NCI-H1105 treated with DMSO at 0.1 percent for 48 hours (cell line): ENCODE results near the gene PXDC1.
A peak's percentile ranks its signal among the peaks of the same experiment; 100 is the strongest.
"Not testable (repeated sequence)": the region's sequence is repeated elsewhere in the genome, so short reads cannot be mapped to it uniquely, and the experiment has no call there.

Source experiments
- DNase-seq: peaks from one replicate; lab custom pipeline; 2025; lab: John Stamatoyannopoulos, UW

Gene PXDC1

DNA sequence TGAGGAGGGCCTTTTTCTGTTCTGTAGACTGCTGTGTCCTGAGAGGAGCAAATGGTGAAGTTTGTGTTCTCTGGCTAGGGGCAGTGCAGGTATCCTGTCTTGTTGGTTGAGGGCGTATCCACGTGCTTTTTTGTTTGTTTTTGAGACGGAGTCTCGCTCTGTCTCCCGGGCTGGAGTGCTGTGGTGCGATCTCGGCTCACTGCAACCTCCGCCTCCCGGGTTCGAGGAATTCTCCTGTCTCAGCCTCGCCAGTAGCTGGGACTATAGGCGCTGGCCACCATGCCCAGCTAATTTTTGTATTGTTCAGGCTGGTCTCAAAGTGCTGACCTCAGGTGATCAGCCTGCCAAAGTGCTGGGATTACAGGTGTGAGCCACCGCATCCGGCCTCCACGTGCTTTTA, 10.8 kb upstream of the PXDC1 start:
- DNase-seq, result no peak

DNA sequence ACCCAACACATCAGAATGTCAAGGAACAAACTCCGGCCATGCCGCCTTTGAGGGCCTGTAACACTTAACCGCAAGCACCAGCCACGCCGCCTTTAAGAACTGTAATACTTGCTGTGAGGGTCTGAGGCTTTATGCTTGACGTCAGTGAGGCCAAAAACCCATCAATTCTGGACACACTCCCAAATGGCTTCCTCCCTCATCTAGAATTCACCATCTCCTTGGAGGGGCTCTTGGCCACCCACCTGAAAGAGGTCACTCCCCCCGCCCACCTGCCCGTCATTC, 10.4 kb upstream of the PXDC1 start:
- DNase-seq, result no peak

DNA sequence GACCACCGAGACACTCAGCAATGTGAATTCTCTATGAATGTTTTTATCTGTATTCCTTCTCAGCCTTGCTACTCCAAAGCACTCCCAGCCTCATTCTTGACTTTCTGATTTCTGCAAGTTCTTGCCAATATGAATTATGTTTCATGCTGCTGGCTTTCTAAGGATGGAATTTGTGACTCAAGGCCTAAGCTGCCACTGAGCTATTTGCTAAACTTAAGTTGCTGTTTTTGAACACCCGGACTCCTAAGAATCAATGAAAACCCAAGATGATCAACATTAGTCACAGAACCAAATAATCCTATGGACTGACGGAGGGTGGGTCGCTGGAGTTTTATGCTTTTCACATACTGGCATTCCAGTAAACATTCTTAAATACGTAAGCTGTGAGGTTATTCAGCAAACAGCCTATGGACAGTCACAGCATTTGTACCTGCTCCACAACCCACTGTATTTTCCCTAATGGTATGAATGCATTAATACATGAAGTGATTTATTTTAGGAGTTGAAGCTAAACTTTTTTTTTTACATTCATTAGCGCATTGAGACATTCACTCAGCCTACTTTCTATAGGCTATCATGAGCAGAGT, 8.2 kb upstream of the PXDC1 start:
- no peak for DNase-seq

DNA sequence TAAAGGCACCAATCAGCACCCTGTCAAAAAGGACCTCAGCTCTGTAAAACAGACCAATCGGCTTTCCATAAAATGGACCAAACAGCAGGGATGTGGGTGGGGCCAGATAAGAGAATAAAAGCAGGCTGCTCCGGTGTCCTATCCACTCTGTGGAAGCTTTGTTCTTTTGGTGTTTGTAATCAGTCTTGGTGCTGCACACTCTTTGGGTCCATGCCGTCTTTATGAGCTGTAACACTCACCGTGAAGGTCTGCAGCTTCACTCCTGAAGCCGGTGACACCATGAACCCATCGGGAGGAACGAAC, 7.3 kb upstream of the PXDC1 start:
- no peak for DNase-seq

DNA sequence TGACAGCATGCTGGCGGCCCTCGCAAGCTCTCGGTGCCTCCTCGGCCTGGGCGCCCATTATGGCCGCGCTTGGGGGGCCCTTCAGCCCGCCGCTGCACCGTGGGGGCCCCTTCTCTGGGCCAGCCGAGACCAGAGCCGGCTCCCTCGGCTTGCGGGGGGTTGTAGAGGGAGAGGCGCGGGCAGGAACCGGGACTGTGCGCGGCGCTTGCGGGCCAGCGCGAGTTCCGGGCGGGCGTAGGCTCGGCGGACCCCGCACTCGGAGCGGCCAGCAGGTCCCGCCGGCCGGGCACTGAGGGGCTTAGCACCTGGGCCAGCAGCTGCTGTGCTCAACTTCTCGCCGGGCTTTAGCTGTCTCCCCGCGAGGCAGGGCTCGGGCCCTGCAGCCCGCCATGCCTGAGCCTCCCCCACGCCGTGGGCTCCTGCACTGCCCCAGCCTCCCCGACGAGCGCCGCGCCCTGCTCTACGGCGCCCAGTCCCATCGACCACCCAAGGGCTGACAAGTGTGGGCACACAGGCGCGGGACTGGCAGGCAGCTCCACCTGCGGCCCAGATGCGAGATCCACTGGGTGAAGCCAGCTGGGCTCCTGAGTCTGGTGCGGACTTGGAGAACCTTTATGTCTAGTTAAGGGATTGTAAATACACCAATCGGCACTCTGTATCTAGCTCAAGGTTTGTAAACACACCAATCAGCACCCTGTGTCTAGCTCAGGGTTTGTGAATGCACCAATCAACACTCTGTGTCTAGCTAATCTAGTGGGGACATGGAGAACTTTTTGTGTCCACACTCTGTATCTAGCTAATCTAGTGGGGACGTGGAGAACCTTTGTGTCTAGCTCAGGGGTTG, 6.7 kb upstream of the PXDC1 start:
- DNase-seq, result not testable (repeated sequence)

GRCh38 chr6:3757241-3757641, 5.7 kb upstream of the PXDC1 start:
- DNase-seq, result no peak

DNA sequence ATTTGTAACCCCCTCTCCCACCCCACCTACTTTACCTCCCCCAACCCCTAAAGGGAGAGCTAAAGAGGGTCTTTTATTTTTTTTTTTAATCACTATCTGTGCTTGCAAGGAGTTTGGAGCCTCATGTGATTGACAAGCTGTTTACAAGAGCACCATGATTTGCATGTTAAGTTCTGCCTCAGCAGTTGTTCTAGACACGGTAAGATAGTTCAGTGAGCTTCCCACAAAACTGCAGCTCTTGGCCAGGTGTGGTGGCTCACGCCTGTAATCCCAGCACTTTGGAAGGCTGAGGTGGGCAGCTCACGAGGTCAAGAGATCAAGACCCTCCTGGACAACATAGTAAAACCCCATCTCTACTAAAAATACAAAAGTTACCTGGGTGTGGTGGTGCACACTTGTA, 5.0 kb upstream of the PXDC1 start:
- no peak for DNase-seq

- DNase-seq, result peak; percentile 86
These were observed 4.4 kb upstream of the PXDC1 start for GRCh38 chr6:3755637-3756545.

DNA sequence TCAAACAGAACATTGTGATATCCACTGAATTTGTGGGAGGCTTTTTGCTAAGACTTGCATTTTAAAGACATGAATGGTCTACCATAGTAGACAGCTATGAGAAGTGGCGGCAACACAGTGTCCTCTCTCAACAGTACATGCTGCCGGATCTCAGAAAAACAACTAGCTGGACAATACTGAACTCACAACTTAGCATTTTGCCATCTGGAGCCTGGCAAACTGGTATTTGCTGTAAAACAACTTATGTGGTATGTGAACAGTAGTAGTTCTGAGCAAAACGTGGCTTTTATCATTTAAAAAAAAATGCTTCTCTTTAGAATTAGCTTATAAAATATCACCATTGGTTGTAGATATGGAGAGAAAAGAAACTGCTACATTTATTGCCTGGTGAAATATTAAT, 3.3 kb upstream of the PXDC1 start:
- DNase-seq, result no peak

DNA sequence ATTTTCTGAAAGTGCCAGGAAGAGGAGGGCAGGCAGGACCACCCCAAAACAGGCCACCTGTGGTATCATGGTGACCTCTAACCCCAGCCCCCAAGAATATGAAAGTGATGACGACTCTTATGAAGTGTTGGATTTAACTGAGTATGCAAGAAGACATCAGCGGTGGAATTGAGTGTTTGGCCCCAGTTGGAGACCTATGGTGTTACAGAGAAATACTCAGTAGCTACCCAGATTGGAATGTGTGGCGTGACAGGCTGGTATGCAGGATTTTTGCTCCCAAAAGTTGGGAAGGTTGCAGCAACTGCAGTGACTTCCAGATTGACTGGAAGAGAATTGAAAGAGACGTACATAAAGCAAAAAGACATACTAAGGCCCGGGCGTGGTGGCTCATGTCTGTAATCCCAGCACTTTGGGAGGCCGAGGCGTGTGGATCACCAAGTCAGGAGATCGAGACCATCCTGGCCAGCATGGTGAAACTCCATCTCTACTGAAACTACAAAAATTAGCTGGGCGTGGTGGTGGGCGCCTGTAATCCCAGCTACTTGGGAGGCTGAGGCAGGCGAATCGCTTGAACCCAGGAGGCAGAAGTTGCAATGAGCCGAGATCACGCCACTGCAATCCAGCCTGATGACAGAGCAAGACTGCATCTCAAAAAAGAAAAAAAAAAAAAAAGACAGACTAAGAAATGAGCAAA, 2.7 kb upstream of the PXDC1 start:
- not testable (repeated sequence) for DNase-seq

DNA sequence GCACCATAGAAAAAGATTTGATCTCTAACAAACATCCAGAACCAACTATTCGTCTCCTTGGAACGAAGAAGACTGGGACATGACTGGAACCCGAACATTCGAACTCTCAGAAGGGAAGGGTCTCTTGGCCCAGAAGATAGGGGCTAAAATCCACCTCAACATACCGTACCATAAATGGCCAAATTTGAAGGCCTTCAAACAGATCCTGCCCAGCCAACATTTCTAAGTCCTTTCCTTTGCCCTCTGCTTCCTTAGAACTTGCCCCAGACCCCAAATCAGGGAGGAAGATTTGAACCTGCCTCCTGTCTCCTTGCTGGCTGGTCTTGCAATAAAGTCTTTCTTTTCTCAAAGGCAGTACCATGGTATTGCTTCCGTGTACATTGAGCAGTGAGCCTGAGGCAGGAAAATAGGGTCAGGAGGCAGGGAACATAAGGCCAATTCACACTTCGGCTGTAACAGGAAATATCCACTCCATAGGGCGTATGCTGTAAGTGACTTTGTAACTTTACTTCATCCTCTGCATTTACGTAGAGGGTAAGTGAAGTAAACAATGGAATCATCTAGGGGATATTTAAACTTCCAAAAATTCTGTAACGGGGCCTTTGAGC, 1.8 kb upstream of the PXDC1 start:
- DNase-seq, result no peak

GRCh38 chr6:3752531-3753227, 1.2 kb upstream of the PXDC1 start:
- no peak for DNase-seq

DNA sequence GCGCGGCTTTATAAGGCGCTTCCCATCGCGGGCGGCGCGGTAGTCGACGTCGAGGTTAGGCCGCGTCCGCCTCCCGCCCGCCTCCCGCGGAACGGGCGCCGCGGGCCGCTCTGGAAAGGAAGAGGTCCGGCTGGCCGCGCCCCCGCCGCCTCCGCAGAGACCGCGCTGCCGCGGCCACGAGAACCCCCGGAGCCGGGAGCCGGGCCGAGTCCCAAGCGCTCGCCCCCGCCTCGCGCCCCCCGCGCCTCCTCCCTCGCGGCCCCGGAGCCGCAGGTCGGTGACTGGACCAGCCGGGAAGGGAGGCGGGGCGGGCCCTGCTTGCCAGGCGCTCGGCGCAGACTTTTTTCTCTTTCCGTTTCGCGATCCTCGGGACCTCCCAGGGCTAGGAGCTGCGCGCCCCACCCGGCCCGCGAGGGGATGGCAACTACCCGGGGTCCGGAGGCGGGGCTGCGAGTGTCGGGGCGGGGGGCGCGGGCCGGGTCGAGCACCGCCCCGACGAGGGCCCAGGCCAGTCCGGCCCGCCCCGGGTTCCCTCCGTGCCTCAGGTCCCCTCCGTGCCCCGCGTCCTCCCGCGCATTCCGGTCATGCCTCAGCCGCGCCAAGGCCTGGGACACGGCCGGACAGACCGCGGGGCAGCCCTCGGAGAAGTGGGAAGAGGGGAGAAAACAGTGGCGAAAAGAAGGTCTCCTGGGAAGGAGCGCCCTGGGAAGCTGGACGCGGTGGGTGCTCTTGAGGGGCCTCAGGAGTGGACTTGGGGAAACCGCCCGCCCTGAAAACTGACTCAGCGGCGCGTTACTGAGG, 417 bp upstream of the PXDC1 start:
- peak; percentile 38 for DNase-seq

DNA sequence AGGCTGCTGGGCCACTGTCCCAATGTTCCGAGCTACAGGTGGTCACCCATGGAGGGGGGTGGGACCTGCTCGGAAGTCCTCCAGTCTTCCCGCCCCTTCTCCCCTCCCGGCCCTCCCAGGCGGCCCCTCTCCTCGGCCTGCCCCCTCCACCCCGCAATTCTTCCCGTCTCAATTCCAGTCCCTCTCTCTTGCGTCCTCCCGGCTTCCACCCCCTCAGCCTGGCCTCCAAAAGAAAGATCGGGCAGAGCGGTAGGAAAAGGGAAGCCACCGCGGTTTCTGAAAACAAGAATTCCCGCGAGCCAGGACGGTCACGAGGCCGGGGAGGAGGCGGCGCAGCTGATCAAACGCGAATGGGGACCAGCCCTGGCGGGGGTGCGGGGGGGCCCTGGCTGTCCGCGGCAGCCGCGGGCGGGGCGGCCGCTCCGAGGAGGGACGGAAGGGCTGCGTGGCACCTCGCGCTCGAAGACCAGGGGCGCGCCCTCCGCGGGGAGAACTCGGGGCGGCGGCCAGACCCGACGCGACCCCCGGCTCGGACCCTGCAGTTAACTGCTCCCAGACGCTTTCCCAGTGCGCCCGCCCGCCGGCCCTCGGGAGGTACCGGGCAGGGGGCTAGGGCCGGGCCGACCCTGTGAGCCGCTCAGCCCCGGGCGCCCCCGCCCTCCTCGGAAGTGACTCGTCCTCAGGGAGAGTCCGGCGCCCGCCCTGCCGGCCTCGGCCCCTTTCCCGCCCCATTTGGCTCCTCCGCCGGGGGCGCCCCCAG, 1.0 kb downstream of the PXDC1 start:
- peak; percentile 23 for DNase-seq

GRCh38 chr6:3749977-3750316, 1.6 kb downstream of the PXDC1 start:
- no peak for DNase-seq

GRCh38 chr6:3749067-3749841, 2.3 kb downstream of the PXDC1 start:
- DNase-seq, result no peak

DNA sequence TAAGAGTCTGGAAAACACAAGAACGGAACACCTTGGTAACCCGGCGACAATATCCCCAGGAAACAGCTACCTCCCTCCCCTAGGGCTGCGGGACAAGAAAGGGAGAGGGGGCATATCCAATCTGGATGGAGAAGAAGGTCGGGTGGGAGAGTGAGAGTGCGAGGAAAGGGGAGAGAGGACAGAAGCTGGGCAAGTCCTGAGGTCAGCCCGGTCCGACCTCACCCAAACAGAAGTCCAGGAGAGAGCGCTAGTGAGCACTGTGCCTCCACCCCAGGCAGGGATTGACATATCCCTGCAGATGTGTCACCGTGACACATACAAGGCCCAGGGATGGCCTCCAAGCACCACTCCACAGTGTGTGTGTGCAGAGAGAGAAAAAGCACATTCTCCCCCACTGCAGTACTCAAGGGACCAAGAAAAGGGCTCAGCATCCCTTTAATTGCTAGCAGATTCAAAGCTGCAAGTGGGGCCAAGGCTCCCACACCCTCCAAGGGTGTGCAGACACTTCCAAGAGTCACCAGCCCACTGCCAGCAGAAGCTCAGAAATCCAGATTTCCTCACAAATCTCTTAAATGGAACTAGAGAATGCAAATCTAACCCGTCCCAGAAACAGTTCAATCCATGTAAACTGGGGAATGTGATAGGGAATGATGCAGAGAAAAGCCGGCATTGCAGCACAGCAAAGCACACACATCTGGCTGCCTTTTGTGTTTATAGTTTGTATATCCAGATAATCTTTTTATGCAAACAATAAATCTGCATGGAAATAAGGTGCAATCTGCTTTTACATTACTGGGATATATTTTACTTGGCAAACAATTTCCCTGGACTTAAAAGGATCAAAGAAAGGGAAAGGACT, 3.1 kb downstream of the PXDC1 start:
- no peak for DNase-seq

GRCh38 chr6:3747100-3747737, 4.3 kb downstream of the PXDC1 start:
- no peak for DNase-seq
